GM18511 (cell line): ENCODE results near the gene SUGP2.

ENCODE experiments used
- ATAC-seq: cut with Tn5 transposase; IDR thresholded peaks from one replicate; pipeline ENCODE4 v1.9.1; 2021; ENCODE audit warnings: mild to moderate bottlenecking, moderate library complexity; ENCODE audit not compliant: unreplicated experiment

The SUGP2 gene

GRCh38 chr19:19033426-19034203 is at the start of gene SUGP2, which contains the start of gene ARMC6:
TSS of gene SUGP2 (minus strand) at chr19:19033517. CDS start at chr19:19031071, 2,446 bp downstream.
TSS of gene ARMC6 (plus strand) at chr19:19033603. CDS start at chr19:19034210, 607 bp downstream.
- peak; percentile 74 for ATAC-seq

GRCh38 chr19:19081642-19082151 is 48.4 kb upstream of the SUGP2 start:
- ATAC-seq = no peak

GRCh38 chr19:19079571-19079970 is 46.3 kb upstream of the SUGP2 start:
- no peak for ATAC-seq

GRCh38 chr19:19078801-19079200 is 45.5 kb upstream of the SUGP2 start:
- ATAC-seq = no peak

GRCh38 chr19:19077103-19077502 is 43.8 kb upstream of the SUGP2 start:
- ATAC-seq = no peak

- ATAC-seq = no peak
Observed at GRCh38 chr19:19076476-19076875, 43.2 kb upstream of the SUGP2 start.

- no peak for ATAC-seq
Observed at GRCh38 chr19:19075126-19075525, 41.8 kb upstream of the SUGP2 start.

- ATAC-seq = no peak
Observed at GRCh38 chr19:19074196-19074882, 41.0 kb upstream of the SUGP2 start.

- ATAC-seq = no peak
Observed at GRCh38 chr19:19071897-19072296, 38.6 kb upstream of the SUGP2 start.

GRCh38 chr19:19068659-19069654 is 35.6 kb upstream of the SUGP2 start:
- ATAC-seq = no peak

GRCh38 chr19:19067276-19068072 is 34.2 kb upstream of the SUGP2 start:
- no peak for ATAC-seq

GRCh38 chr19:19064811-19065745 is 31.8 kb upstream of the SUGP2 start:
- ATAC-seq = no peak

GRCh38 chr19:19064098-19064722 is 30.9 kb upstream of the SUGP2 start:
- ATAC-seq = no peak

- peak; percentile 96 for ATAC-seq
Observed at GRCh38 chr19:19063183-19064097, 30.1 kb upstream of the SUGP2 start, which contains the start of gene SLC25A42. TSS of gene SLC25A42 (plus strand) at chr19:19063994. CDS start at chr19:19096125, 32,131 bp downstream.

- ATAC-seq = no peak
Observed at GRCh38 chr19:19062454-19063182, 29.3 kb upstream of the SUGP2 start.

GRCh38 chr19:19061506-19061905 is 28.2 kb upstream of the SUGP2 start:
- no peak for ATAC-seq
